Activated naive CD4-positive, alpha-beta T cell treated with anti-CD3 and anti-CD28 coated beads, Interleukin-2, amount 50 U/mL, for 24 hours (primary cell): ENCODE measurements around the gene LIPT1.
A peak's percentile ranks its signal among the peaks of the same experiment; 100 is the strongest.

ENCODE experiments used
- H3K27ac Mint-ChIP-seq: one replicate; pipeline ENCODE4 v1.8.0; 2021; ENCODE audit warnings: mild to moderate bottlenecking, mixed read lengths
- H3K27me3 Mint-ChIP-seq: one replicate; pipeline ENCODE4 v1.8.0; 2021; ENCODE audit warnings: mixed read lengths
- H3K36me3 Mint-ChIP-seq: one replicate; pipeline ENCODE4 v1.8.0; 2021; ENCODE audit warnings: mixed read lengths
- H3K4me1 Mint-ChIP-seq: one replicate; pipeline ENCODE4 v1.8.0; 2021; ENCODE audit warnings: mixed read lengths
- H3K4me3 Mint-ChIP-seq: one replicate; pipeline ENCODE4 v1.8.0; 2021; ENCODE audit warnings: mild to moderate bottlenecking, mixed read lengths
- H3K9me3 Mint-ChIP-seq: one replicate; pipeline ENCODE4 v1.8.0; 2021; ENCODE audit warnings: mixed read lengths

The LIPT1 gene

GRCh38 chr2:99200076-99200800 is 45.5 kb downstream of the LIPT1 start:
- H3K27me3 Mint-ChIP-seq = no peaks in the 10 kb centered on the region
- peak overlapping the region; percentile 52 for H3K27ac Mint-ChIP-seq
- no peaks in the 10 kb centered on the region for H3K4me1 Mint-ChIP-seq
- H3K36me3 Mint-ChIP-seq = peaks cover 4% of the 10 kb centered on the region
- H3K4me3 Mint-ChIP-seq = no peak overlapping the region
- no peaks in the 10 kb centered on the region for H3K9me3 Mint-ChIP-seq

- H3K4me1 Mint-ChIP-seq = no peaks in the 10 kb centered on the region
- H3K4me3 Mint-ChIP-seq = no peak overlapping the region
- peaks cover 10% of the 10 kb centered on the region for H3K36me3 Mint-ChIP-seq
- H3K27me3 Mint-ChIP-seq = no peaks in the 10 kb centered on the region
- H3K27ac Mint-ChIP-seq = peak overlapping the region; percentile 2
- H3K9me3 Mint-ChIP-seq = no peaks in the 10 kb centered on the region
Observed at GRCh38 chr2:99201959-99202678, 47.4 kb downstream of the LIPT1 start.

GRCh38 chr2:99205491-99205890 is 50.7 kb downstream of the LIPT1 start:
- H3K36me3 Mint-ChIP-seq = peaks cover 28% of the 10 kb centered on the region
- H3K27me3 Mint-ChIP-seq = no peaks in the 10 kb centered on the region
- H3K4me1 Mint-ChIP-seq = no peaks in the 10 kb centered on the region
- H3K4me3 Mint-ChIP-seq = no peak overlapping the region
- H3K27ac Mint-ChIP-seq = no peak overlapping the region
- no peaks in the 10 kb centered on the region for H3K9me3 Mint-ChIP-seq
